T follicular helper cell (primary cell): ENCODE measurements around the gene TLE2.
"Not testable (repeated sequence)": the region's sequence is repeated elsewhere in the genome, so short reads cannot be mapped to it uniquely, and the experiment has no call there.

ENCODE experiments used
- DNase-seq: peaks from one replicate; pipeline ENCODE4 v3.0.0-alpha.2; 2020; ENCODE audit warnings: low read depth

TLE2 gene

GRCh38 chr19:3013263-3013725 is 15.8 kb downstream of the TLE2 start:
- DNase-seq, result no peak

- no peak for DNase-seq
These were observed 16.3 kb downstream of the TLE2 start for GRCh38 chr19:3012621-3013262.

- DNase-seq, result not testable (repeated sequence)
These were observed 17.0 kb downstream of the TLE2 start for GRCh38 chr19:3012059-3012458.

- no peak for DNase-seq
These were observed 18.2 kb downstream of the TLE2 start for GRCh38 chr19:3010871-3011270.

GRCh38 chr19:3008994-3009393 is 20.1 kb downstream of the TLE2 start:
- no peak for DNase-seq

DNA sequence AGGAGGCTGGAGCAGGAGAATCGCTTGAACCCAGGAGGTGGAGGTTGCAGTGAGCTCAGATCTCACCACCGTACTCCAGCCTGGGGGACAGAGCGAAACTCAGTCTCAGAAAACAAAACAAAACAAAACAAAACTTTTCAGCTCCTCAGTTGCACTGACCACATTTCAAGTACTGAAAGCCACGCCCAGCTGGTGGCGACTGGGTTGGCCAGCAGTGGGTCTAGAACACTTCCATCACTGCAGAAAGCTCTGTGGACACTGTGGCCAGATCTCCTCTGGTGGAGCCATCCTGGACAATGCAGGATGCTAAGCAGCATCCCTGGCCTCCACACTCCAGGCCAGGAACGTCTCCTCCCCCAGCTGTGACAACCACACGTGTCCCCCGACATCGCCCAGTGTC is 21.1 kb downstream of the TLE2 start:
- DNase-seq, result no peak

GRCh38 chr19:3006075-3006767 is 22.9 kb downstream of the TLE2 start:
- DNase-seq, result no peak

GRCh38 chr19:3005345-3005744 is 23.7 kb downstream of the TLE2 start:
- DNase-seq, result no peak

- no peak for DNase-seq
These were observed 24.6 kb downstream of the TLE2 start for GRCh38 chr19:3004522-3004921.

DNA sequence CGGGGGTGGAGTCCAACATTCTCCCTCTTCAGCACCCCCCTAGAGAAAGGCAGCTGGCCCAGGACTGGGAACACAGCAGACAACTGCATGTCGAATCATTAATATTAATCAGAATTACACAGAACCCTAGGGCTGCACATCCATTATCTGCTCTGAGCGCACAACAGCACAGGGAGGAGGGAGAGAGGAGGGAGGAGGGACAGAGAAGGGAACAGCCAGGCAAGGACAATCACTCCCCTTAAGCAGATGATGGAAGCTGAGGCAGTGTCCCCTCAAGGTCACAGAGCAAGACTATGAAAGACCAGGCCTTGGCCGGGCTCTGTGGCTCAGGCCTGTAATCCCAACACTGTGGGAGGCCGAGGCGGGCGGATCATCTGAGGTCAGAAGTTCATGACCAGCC is 26.0 kb downstream of the TLE2 start:
- DNase-seq, result no peak

DNA sequence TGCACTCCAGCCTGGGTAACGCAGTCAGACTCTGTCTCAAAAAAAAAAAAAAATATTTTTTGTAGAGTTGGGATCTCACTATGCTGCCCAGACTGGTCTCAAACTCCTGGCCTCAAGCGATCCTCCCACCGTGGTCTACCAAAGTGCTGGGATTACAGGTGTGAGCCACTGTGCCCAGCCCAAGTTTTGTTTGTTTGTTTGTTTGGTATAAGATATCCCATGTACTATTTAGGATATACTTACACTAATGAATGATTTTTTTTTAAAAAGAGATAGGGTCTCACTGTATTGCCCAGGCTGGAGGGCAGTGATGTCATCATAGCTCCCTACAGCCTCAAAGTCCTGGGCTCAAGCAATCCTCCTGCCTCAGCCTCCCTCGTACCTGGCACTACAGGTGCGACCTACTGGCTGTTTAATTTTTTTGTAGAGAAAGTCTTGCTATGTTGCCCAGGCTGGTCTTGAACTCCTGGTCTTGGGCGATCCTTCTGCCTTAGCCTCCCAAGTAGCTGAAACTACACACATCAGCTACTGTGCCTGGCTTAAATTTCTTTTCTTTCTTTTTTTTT is 27.8 kb downstream of the TLE2 start:
- DNase-seq, result no peak

- no peak for DNase-seq
These were observed 30.4 kb downstream of the TLE2 start for GRCh38 chr19:2998642-2999041.

DNA sequence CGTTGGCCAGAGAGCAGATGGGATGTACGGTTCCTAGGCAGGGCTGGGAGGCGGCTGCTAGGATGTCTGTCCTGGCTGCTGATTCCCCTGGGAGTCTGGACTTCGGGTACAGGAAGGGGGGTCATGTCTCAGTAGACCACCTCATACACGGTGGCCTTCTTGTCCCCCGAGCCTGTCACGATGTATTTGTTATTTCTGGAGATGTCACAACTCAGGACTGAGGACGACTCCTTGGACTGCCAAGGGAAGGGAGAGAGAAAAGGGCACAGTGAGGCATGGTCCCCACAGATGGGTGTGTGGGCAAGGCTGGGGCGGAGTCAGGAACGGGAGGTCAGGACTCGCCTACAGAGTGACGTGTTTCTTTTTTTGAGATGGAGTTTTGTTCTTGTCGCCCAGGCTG is 31.4 kb downstream of the TLE2 start:
- no peak for DNase-seq

DNA sequence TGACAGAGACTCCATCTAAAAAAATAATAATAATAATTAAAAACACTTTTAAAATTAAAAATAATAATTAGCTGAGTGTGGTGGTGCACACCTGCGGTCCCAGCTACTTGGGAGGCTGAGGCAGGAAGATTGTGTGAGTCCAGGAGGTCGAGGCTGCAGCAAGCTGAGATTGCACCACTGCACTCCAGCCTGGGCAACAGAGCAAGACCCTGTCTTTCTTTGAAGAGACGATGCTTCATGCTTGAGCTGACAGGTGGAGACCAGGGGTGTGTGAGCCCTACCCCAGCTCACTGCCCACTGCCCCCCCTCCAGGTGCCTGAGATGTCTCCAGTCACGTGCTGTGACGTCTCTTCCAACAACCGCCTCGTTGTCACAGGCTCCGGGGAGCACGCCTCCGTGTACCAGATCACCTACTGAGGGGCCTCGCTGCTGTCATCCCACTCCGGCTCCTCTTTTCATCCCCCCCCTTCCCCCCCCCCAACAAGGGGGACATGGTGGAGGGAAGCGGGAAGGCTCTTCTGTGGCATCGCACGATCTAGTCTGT is 34.4 kb downstream of the TLE2 start:
- no peak for DNase-seq

DNA sequence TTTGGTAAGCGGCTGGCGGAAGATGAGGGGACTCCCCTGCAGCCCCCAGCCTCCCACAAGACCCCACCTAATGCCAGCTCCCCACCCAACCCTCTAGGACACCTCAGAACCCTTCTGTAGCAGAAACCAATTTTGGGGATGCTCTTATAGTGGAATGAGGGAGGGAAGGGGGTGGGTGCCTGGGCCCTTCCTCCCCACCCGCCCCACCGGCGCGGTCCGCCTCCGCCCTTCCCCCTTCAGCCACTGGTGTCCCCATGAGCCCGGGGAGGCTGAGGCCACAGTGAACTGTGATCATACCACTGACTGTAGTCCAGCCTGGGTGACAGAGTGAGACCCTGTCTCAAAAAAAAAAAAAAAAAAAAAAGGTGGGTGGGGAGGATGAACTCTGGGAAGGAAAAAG is 35.5 kb downstream of the TLE2 start:
- no peak for DNase-seq

GRCh38 chr19:2992958-2993357 is 36.1 kb downstream of the TLE2 start:
- DNase-seq, result no peak

GRCh38 chr19:2992333-2992732 is 36.7 kb downstream of the TLE2 start:
- DNase-seq, result not testable (repeated sequence)

DNA sequence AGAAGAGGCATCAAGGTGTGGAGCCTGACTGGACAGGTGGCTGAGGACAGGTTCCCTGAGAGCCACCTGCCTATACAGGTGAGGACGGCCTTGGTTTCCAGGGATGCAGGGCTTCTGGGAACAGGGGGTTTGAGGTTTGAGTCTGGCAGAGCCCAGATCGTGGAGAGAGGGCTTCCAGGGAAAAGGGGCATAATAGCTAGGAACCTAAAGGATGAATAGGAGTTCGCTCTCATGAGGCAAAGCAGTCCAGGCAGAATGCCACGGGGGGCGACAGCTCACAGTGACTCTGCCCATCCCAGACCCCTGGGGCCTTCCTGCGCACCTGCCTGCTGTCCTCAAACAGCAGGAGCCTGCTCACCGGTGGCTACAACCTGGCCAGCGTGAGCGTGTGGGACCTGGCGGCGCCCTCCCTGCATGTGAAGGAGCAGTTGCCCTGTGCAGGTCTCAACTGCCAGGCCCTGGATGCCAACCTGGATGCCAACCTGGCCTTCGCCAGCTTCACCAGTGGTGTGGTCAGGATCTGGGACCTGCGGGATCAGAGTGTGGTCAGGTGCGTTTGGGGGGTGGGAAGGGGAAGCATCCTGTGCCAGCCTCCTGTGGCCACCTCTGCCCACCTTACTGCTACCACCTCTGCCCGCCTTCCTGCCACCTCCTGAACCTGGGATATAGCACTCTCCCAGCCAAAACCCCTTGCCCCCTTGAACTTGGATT is 39.7 kb downstream of the TLE2 start:
- DNase-seq, result no peak

- no peak for DNase-seq
These were observed 40.5 kb downstream of the TLE2 start for GRCh38 chr19:2988568-2988967.

DNA sequence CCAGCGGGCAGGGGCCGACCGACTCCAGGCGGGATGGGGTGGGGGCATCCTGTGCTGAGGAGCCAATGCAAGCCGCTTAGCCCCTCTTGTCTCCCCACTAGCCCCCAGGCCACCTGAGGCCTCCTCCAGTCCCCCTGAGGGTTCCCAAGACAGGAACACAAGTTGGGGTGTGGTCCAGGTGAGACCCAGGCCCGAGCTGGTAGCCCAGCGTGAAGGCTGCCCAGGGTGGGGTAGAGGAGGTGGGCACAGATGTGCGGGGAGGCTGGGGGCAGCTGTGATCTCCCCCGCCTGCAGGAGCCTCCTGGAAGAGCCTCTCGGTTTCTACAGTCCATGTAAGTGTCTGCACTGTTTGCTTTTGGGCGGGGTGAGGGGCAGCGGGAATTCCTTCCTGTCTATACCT is 41.3 kb downstream of the TLE2 start:
- no peak for DNase-seq

- no peak for DNase-seq
These were observed 42.0 kb downstream of the TLE2 start for GRCh38 chr19:2986951-2987524.

GRCh38 chr19:2984215-2984528 is 44.9 kb downstream of the TLE2 start:
- no peak for DNase-seq
